ENCODE results near the gene DRP2.

DNA sequence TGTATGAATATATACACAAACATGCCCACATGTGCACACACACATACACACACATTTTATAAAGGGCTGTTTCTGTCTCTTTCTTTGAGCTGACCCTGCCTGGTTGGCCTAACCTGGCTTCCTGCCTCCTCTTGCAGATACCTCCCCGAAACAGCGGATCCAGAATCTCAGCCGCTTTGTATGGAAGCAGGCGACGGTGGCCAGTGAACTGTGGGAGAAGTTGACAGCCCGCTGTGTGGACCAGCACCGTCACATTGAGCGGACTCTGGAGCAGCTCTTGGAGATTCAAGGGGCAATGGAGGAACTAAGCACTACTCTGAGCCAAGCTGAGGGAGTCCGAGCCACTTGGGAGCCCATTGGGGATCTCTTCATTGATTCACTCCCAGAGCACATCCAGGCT, 21.9 kb downstream of the DRP2 start:
- TF ChIP-seq, protein P1, sequence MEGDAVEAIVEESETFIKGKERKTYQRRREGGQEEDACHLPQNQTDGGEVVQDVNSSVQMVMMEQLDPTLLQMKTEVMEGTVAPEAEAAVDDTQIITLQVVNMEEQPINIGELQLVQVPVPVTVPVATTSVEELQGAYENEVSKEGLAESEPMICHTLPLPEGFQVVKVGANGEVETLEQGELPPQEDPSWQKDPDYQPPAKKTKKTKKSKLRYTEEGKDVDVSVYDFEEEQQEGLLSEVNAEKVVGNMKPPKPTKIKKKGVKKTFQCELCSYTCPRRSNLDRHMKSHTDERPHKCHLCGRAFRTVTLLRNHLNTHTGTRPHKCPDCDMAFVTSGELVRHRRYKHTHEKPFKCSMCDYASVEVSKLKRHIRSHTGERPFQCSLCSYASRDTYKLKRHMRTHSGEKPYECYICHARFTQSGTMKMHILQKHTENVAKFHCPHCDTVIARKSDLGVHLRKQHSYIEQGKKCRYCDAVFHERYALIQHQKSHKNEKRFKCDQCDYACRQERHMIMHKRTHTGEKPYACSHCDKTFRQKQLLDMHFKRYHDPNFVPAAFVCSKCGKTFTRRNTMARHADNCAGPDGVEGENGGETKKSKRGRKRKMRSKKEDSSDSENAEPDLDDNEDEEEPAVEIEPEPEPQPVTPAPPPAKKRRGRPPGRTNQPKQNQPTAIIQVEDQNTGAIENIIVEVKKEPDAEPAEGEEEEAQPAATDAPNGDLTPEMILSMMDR (IDR thresholded peaks at IDR 0.05), result no peak
- TF ChIP-seq POLR2A (IDR thresholded peaks at IDR 0.05), result no peak
